SKM-1 (cell line): ENCODE data around the gene CHORDC1.
"Not testable (repeated sequence)": the region's sequence is repeated elsewhere in the genome, so short reads cannot be mapped to it uniquely, and the experiment has no call there.

Experiments used
- DNase-seq: peaks from one replicate; lab custom pipeline; 2025; ENCODE audit not compliant: unreplicated experiment; lab: John Stamatoyannopoulos, UW

CHORDC1 gene

GRCh38 chr11:90222459-90223247 lies at the start of gene CHORDC1:
Gene CHORDC1, minus strand, starts transcription at chr11:90223049. Its CDS starts 95 bp downstream, at chr11:90222954.
- peak; percentile 70 for DNase-seq

- DNase-seq = no peak
Observed at GRCh38 chr11:90257158-90257525, 34.3 kb upstream of the CHORDC1 start.

- no peak for DNase-seq
Observed at GRCh38 chr11:90256404-90257157, 33.7 kb upstream of the CHORDC1 start.

GRCh38 chr11:90254065-90254464 lies 31.2 kb upstream of the CHORDC1 start:
- no peak for DNase-seq

- DNase-seq = no peak
Observed at GRCh38 chr11:90252053-90252452, 29.2 kb upstream of the CHORDC1 start.

GRCh38 chr11:90251599-90251998 lies 28.8 kb upstream of the CHORDC1 start:
- no peak for DNase-seq

GRCh38 chr11:90250970-90251369 lies 28.1 kb upstream of the CHORDC1 start:
- no peak for DNase-seq

GRCh38 chr11:90246468-90246867 lies 23.6 kb upstream of the CHORDC1 start:
- no peak for DNase-seq

GRCh38 chr11:90243534-90243933 lies 20.7 kb upstream of the CHORDC1 start:
- DNase-seq = no peak

- no peak for DNase-seq
Observed at GRCh38 chr11:90242894-90243416, 20.1 kb upstream of the CHORDC1 start.

- DNase-seq = no peak
Observed at GRCh38 chr11:90241414-90241813, 18.6 kb upstream of the CHORDC1 start.

- not testable (repeated sequence) for DNase-seq
Observed at GRCh38 chr11:90239967-90240636, 17.3 kb upstream of the CHORDC1 start.

GRCh38 chr11:90237004-90237403 lies 14.2 kb upstream of the CHORDC1 start:
- DNase-seq = no peak

GRCh38 chr11:90235526-90235925 lies 12.7 kb upstream of the CHORDC1 start:
- DNase-seq = no peak

GRCh38 chr11:90234977-90235376 lies 12.1 kb upstream of the CHORDC1 start:
- DNase-seq = no peak

GRCh38 chr11:90229791-90230190 lies 6.9 kb upstream of the CHORDC1 start:
- no peak for DNase-seq

- no peak for DNase-seq
Observed at GRCh38 chr11:90228056-90228455, 5.2 kb upstream of the CHORDC1 start.

- no peak for DNase-seq
Observed at GRCh38 chr11:90223248-90223585, 368 bp upstream of the CHORDC1 start.

GRCh38 chr11:90221803-90222458 lies 918 bp downstream of the CHORDC1 start:
- DNase-seq = no peak

- no peak for DNase-seq
Observed at GRCh38 chr11:90220391-90220790, 2.5 kb downstream of the CHORDC1 start.

- DNase-seq = no peak
Observed at GRCh38 chr11:90219438-90219837, 3.4 kb downstream of the CHORDC1 start.
